Stimulated activated CD4-positive, alpha-beta T cell treated with anti-CD3 and anti-CD28 coated beads, Interleukin-15, amount 100 ng/mL, for 24 hours (primary cell): ENCODE measurements around the gene G2E3.

Source experiments
- DNase-seq: peaks from one replicate; pipeline ENCODE4 v3.0.0-alpha.2; 2020

Gene G2E3

DNA sequence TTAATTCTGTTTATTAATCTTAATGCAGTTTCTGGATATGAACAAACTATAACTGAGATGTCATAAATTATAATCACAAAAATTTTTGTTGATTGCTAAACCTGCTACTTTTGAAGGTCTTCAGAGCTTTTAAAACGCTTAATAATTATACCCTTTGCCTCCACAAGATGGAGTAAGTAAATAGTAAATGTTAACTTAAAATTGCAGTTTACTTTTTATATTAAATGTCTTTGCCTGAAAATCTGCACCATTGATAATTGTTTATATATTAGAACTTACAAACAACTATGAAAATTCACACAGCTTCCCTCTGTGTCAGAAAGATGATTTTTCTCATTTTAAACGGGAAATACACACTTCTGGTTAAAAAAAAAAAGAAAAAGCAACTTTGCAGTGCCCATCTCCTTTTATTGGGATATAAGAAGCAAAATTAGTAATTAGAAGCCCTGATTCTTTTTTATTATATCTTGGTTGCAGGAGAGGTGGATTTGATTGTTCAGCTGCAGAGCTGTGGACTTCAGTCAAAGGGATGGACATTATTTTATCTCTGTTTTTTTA lies 98.7 kb downstream of the G2E3 start:
- DNase-seq: no peak

DNA sequence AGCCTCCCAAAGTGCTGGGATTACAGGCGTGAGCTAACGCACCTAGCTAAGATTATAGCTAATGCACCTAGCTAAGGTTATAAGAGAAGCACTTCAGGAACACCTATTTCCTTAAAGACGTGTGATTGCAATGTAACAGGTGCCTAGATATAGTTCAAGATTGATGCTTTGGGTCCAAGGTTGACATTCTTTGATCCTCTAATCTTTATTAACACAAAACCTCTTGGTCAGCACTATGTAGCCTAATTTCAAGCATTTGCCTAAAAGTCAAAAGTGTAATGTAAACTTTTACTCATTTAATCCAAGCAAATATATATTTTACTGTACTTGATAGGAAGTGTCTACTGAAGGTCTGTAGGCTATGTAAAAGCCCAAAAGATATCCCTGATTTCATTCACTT lies 99.7 kb downstream of the G2E3 start:
- DNase-seq: no peak

GRCh38 chr14:30669594-30669993 lies 110.6 kb downstream of the G2E3 start:
- DNase-seq: no peak
